HepG2 (cell line): Measurements from ENCODE around the gene CASS4. TPM values are rescaled to one million over a fixed set of nuclear protein-coding genes. Genes with fewer than 3 reads are reported as not detected.

Experiments used
- ATAC-seq: fragments of 200-7000 bp; cut with Tn5 transposase; 3 replicates; pipeline ENCODE4 v1.9.1; 2020; ENCODE audit warnings: mild to moderate bottlenecking, moderate library complexity
- BruUV-seq: library from RNA; stranded (reverse); fragments of 400-500 nt; replicated peaks from 2 replicates; lab custom pipeline; 2021; lab: Mats Ljungman, UMichigan
- CTCF ChIA-PET: fragments of 300-600 bp; formaldehyde crosslinking; extraction: SDS; loops from one replicate; lab custom pipeline; 2021; ENCODE audit warnings: low total read pairs, inconsistent platforms, low intra/inter-chr PET ratio; lab: Yijun Ruan, JAX
- POLR2A ChIA-PET: fragments of 350-600 bp; sonication (Branson Sonifier 250); formaldehyde crosslinking; loops from one replicate; lab custom pipeline; 2020; ENCODE audit warnings: antibody characterized with exemption, inconsistent platforms; lab: Yijun Ruan, JAX
- DNase-seq: peaks from one replicate; pipeline ENCODE4 v3.0.0-alpha.2; 2015; ENCODE audit warnings: low spot score
- FAIRE-seq: peaks from 3 replicates; lab custom pipeline; 2011; peaks lifted over from hg19 to GRCh38; lab: Jason Lieb, UNC
- H2AFZ ChIP-seq: one replicate; pipeline ENCODE4 v1.6.1; 2011; ENCODE audit warnings: low read length, inconsistent platforms
- H3K27ac ChIP-seq: fragments of 300-600 bp; 3 replicates; pipeline ENCODE4 v1.8.0; 2011; ENCODE audit warnings: mixed run types, mild to moderate bottlenecking, mixed read lengths, low read length, inconsistent platforms; ENCODE audit not compliant: insufficient read depth; ENCODE audit errors: extremely low read length
- H3K27me3 ChIP-seq, 2 experiments: fragments of 200-600 bp in 1 of 2; 2 replicates in 1 of 2; 3 replicates in 1 of 2; pipeline versions ENCODE4 v1.6.0 to v1.8.0; 2011; ENCODE audit warnings: low read length in 2 of 2, mild to moderate bottlenecking in 2 of 2, moderate library complexity in 2 of 2, inconsistent platforms in 1 of 2; ENCODE audit not compliant: insufficient read depth in 2 of 2, control insufficient read depth in 1 of 2
- H3K36me3 ChIP-seq, 2 experiments: fragments of 200-600 bp in 1 of 2; replicated peaks in 1 of 2; 2 replicates in 1 of 2; 3 replicates in 1 of 2; pipeline versions ENCODE4 v1.5.1 to v1.8.0; 2011; ENCODE audit warnings: low read length in 2 of 2, inconsistent platforms in 1 of 2; ENCODE audit not compliant: insufficient read depth in 2 of 2, control insufficient read depth in 1 of 2
- H3K4me1 ChIP-seq: 2 replicates; pipeline ENCODE4 v1.5.1; 2012; ENCODE audit warnings: low read length, inconsistent platforms; ENCODE audit not compliant: insufficient read depth
- H3K4me2 ChIP-seq: 2 replicates; pipeline ENCODE4 v1.6.0; 2011; ENCODE audit warnings: low read depth, low read length, inconsistent platforms
- H3K4me3 ChIP-seq, 3 experiments: fragments of 200-600 bp in 1 of 3; sonication (generic), shearing (Covaris generic) in 1 of 3; replicated peaks in 1 of 3; 2 replicates each; pipeline ENCODE4 v1.5.1; 2011 to 2016; ENCODE audit warnings: low read length in 3 of 3, inconsistent platforms in 2 of 3, low read depth in 2 of 3, mild to moderate bottlenecking in 2 of 3, control low read depth in 1 of 3, mixed read lengths in 1 of 3; ENCODE audit not compliant: insufficient read depth in 1 of 3
- H3K79me2 ChIP-seq: one replicate; pipeline ENCODE4 v1.6.1; 2011; ENCODE audit warnings: low read length, inconsistent platforms; ENCODE audit not compliant: insufficient read depth
- H3K9ac ChIP-seq: 2 replicates; pipeline ENCODE4 v1.6.0; 2011; ENCODE audit warnings: mild to moderate bottlenecking, low read depth, low read length, inconsistent platforms; ENCODE audit not compliant: insufficient read depth
- H3K9me3 ChIP-seq: 2 replicates; pipeline ENCODE4 v1.5.1; 2012; ENCODE audit warnings: mild to moderate bottlenecking, low read length
- H4K20me1 ChIP-seq: 2 replicates; pipeline ENCODE4 v1.6.0; 2011; ENCODE audit warnings: inconsistent platforms, mild to moderate bottlenecking, low read length, moderate library complexity; ENCODE audit not compliant: insufficient read depth
- CC2D1A ChIP-seq: sonication (generic); formaldehyde crosslinking; IDR thresholded peaks from 2 replicates; pipeline ENCODE4 v1.8.1; 2023; ENCODE audit warnings: mild to moderate bottlenecking, missing genetic modification reagents
- ERF ChIP-seq: IDR thresholded peaks from 2 replicates; pipeline ENCODE4 v1.6.1; 2018; ENCODE audit warnings: missing biosample characterization, missing genetic modification reagents
- EZH2 ChIP-seq: conservative IDR thresholded peaks from 2 replicates; pipeline ENCODE4 v1.6.1; 2012; ENCODE audit warnings: mild to moderate bottlenecking, low read depth, low read length, moderate library complexity
- HIVEP1 ChIP-seq: sonication (generic); formaldehyde crosslinking; IDR thresholded peaks from 2 replicates; pipeline ENCODE4 v1.4.0; 2020; ENCODE audit warnings: mild to moderate bottlenecking, missing genetic modification reagents
- HOXA9 ChIP-seq: sonication (generic); formaldehyde crosslinking; IDR thresholded peaks from 2 replicates; pipeline ENCODE4 v1.8.1; 2022; ENCODE audit warnings: missing genetic modification reagents, mild to moderate bottlenecking, moderate library complexity, borderline replicate concordance
- KLF16 ChIP-seq, 2 experiments: sonication (generic) in 1 of 2; formaldehyde crosslinking in 1 of 2; IDR thresholded peaks; 2 replicates each; pipeline versions ENCODE4 v1.6.1 to v1.8.0; 2016 to 2023; ENCODE audit warnings: missing genetic modification reagents in 2 of 2, missing compliant biosample characterization in 1 of 2
- RARA ChIP-seq: IDR thresholded peaks from 2 replicates; pipeline ENCODE4 v1.6.1; 2016; ENCODE audit warnings: missing genetic modification reagents, missing compliant biosample characterization
- SRSF4 ChIP-seq: fragments of 200-400 bp; formaldehyde crosslinking; IDR thresholded peaks from one replicate; pipeline ENCODE4 v1.6.1; 2018; ENCODE audit warnings: mild to moderate bottlenecking, low read depth, low read length, moderate library complexity; ENCODE audit not compliant: poor library complexity, severe bottlenecking
- ZNF484 ChIP-seq: sonication (generic); formaldehyde crosslinking; IDR thresholded peaks from 2 replicates; pipeline ENCODE4 v1.5.1; 2020; ENCODE audit warnings: mild to moderate bottlenecking, low read depth, missing genetic modification reagents, borderline replicate concordance
- ZNF616 ChIP-seq: sonication (generic); formaldehyde crosslinking; IDR thresholded peaks from 2 replicates; pipeline ENCODE4 v1.5.0; 2020; ENCODE audit warnings: low read depth, mild to moderate bottlenecking, missing genetic modification reagents
- ZNF768 ChIP-seq: sonication (generic); formaldehyde crosslinking; IDR thresholded peaks from 2 replicates; pipeline ENCODE4 v1.4.0; 2020; ENCODE audit warnings: missing genetic modification reagents
- WGBS: methylation state at CpG from one replicate; pipeline ENCODE4 v1.1.6; 2017; ENCODE audit warnings: low lambda C conversion rate; 5-methylcytosine and 5-hydroxymethylcytosine counted together
- in situ Hi-C: cut with HindIII; loops from 2 replicates; pipeline ENCODE4 v1.10.0; 2017; ENCODE audit warnings: low pct_unique_long_range_greater_than_20kb; ENCODE audit not compliant: extremely low pct_ligation_motif_present
- intact Hi-C: fragments of 100-400 bp; cut with micrococcal nuclease; formaldehyde crosslinking; loops from one replicate; pipeline ENCODE4 v1.10.0; 2022; ENCODE audit not compliant: unreplicated experiment
- polyA plus RNA-seq, 8 experiments: library from polyadenylated mRNA; depleted of rRNA in 3 of 8; stranded (reverse) in 7 of 8; unstranded in 1 of 8; fragments of >200 nt; fragmentation: Illumina TruSeq in 4 of 8; extraction: Trizol in 4 of 8; gene quantifications; 2 replicates each; pipeline versions ENCODE4 v1.2.1 to v1.2.3, GENCODE V29; 2011 to 2016; ENCODE audit warnings: low read depth in 4 of 8, missing spikeins in 1 of 8, mixed read lengths in 1 of 8; ENCODE audit not compliant: insufficient read depth in 1 of 8
- total RNA-seq, 5 experiments: library from RNA; depleted of rRNA; stranded (reverse); fragments of >200 nt; fragmentation: Illumina TruSeq; extraction: Trizol; gene quantifications; 2 replicates each; pipeline ENCODE4 v1.2.3, GENCODE V29; 2016; ENCODE audit warnings: low read depth in 1 of 5
- TF ChIP-seq, protein P1 (sequence below): sonication (generic); formaldehyde crosslinking; conservative IDR thresholded peaks from 2 replicates; pipeline ENCODE4 v1.4.0; 2020; ENCODE audit warnings: missing genetic modification reagents
- TF ChIP-seq, protein P2 (sequence below): sonication (generic); formaldehyde crosslinking; IDR thresholded peaks from 2 replicates; pipeline ENCODE4 v1.5.1; 2020; ENCODE audit warnings: mild to moderate bottlenecking, missing genetic modification reagents, borderline replicate concordance
- TF ChIP-seq, protein P3 (sequence below): IDR thresholded peaks from 2 replicates; pipeline ENCODE4 v1.6.1; 2016; ENCODE audit warnings: control low read depth

Gene CASS4
- total and polyA plus RNA-seq, 2 of the 13 experiments (the other 11 are each of a cell fraction or from before 2014, with no cell fraction given), result 0.17 to 0.49 TPM

DNA sequence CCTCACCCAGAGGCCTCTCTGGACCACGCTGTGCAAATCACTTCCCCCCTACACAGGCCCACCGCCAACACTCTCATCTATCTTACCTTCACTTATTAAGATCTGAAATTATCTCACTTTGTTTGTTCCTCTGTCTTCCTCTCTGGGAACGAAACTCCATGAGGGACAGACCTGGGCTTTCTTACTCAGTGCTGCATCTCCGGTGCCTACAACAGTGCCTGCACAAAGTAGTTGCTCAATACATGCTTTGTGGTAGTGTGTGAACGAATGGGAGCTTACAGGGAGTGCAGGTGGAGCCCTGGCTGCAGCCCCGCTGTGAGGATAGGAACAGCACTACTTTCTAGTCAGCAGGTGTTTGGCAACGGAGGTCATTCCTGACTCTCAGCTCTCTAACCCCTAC, 5.3 kb downstream of the CASS4 start:
- no peak for TF ChIP-seq ZNF616
- no peak for TF ChIP-seq EZH2
- no peak for TF ChIP-seq ERF
- TF ChIP-seq ZNF768, result no peak
- no peak for TF ChIP-seq KLF16 (CRISPR knock-in tag; IDR thresholded peaks at IDR 0.05)
- no peak for TF ChIP-seq HIVEP1 (CRISPR knock-in tag)
- TF ChIP-seq, protein P1, sequence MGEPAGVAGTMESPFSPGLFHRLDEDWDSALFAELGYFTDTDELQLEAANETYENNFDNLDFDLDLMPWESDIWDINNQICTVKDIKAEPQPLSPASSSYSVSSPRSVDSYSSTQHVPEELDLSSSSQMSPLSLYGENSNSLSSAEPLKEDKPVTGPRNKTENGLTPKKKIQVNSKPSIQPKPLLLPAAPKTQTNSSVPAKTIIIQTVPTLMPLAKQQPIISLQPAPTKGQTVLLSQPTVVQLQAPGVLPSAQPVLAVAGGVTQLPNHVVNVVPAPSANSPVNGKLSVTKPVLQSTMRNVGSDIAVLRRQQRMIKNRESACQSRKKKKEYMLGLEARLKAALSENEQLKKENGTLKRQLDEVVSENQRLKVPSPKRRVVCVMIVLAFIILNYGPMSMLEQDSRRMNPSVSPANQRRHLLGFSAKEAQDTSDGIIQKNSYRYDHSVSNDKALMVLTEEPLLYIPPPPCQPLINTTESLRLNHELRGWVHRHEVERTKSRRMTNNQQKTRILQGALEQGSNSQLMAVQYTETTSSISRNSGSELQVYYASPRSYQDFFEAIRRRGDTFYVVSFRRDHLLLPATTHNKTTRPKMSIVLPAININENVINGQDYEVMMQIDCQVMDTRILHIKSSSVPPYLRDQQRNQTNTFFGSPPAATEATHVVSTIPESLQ (CRISPR knock-in tag), result no peak
- TF ChIP-seq SRSF4, result no peak
- no peak for TF ChIP-seq HOXA9 (CRISPR knock-in tag)
- TF ChIP-seq ZNF484 (CRISPR knock-in tag), result no peak
- TF ChIP-seq, protein P2, sequence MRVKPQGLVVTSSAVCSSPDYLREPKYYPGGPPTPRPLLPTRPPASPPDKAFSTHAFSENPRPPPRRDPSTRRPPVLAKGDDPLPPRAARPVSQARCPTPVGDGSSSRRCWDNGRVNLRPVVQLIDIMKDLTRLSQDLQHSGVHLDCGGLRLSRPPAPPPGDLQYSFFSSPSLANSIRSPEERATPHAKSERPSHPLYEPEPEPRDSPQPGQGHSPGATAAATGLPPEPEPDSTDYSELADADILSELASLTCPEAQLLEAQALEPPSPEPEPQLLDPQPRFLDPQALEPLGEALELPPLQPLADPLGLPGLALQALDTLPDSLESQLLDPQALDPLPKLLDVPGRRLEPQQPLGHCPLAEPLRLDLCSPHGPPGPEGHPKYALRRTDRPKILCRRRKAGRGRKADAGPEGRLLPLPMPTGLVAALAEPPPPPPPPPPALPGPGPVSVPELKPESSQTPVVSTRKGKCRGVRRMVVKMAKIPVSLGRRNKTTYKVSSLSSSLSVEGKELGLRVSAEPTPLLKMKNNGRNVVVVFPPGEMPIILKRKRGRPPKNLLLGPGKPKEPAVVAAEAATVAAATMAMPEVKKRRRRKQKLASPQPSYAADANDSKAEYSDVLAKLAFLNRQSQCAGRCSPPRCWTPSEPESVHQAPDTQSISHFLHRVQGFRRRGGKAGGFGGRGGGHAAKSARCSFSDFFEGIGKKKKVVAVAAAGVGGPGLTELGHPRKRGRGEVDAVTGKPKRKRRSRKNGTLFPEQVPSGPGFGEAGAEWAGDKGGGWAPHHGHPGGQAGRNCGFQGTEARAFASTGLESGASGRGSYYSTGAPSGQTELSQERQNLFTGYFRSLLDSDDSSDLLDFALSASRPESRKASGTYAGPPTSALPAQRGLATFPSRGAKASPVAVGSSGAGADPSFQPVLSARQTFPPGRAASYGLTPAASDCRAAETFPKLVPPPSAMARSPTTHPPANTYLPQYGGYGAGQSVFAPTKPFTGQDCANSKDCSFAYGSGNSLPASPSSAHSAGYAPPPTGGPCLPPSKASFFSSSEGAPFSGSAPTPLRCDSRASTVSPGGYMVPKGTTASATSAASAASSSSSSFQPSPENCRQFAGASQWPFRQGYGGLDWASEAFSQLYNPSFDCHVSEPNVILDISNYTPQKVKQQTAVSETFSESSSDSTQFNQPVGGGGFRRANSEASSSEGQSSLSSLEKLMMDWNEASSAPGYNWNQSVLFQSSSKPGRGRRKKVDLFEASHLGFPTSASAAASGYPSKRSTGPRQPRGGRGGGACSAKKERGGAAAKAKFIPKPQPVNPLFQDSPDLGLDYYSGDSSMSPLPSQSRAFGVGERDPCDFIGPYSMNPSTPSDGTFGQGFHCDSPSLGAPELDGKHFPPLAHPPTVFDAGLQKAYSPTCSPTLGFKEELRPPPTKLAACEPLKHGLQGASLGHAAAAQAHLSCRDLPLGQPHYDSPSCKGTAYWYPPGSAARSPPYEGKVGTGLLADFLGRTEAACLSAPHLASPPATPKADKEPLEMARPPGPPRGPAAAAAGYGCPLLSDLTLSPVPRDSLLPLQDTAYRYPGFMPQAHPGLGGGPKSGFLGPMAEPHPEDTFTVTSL, result no peak
- no peak for TF ChIP-seq CC2D1A (CRISPR knock-in tag)
- no peak for TF ChIP-seq RARA (CRISPR knock-in tag)
- TF ChIP-seq, protein P3, sequence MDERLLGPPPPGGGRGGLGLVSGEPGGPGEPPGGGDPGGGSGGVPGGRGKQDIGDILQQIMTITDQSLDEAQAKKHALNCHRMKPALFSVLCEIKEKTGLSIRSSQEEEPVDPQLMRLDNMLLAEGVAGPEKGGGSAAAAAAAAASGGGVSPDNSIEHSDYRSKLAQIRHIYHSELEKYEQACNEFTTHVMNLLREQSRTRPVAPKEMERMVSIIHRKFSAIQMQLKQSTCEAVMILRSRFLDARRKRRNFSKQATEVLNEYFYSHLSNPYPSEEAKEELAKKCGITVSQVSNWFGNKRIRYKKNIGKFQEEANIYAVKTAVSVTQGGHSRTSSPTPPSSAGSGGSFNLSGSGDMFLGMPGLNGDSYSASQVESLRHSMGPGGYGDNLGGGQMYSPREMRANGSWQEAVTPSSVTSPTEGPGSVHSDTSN, result no peak
- H3K9me3 ChIP-seq, result no peaks in the 10 kb centered on the region
- no peak overlapping the region for H3K9ac ChIP-seq
- intact Hi-C loops, result no loop called here
- no peaks in the 10 kb centered on the region for H3K36me3 ChIP-seq
- in situ Hi-C loops, result no loop called here
- POLR2A ChIA-PET, result no interaction called here
- CTCF ChIA-PET, result no interaction called here
- H3K4me1 ChIP-seq, result peaks cover 51% of the 10 kb centered on the region
- FAIRE-seq, result no peak
- no peaks in the 10 kb centered on the region for H4K20me1 ChIP-seq
- H3K4me3 ChIP-seq, result no peak overlapping the region
- no peak overlapping the region for H3K4me2 ChIP-seq
- 83% methylated on average over 7 of the region's 7 CpGs for WGBS
- H3K27ac ChIP-seq, result no peak overlapping the region
- H3K27me3 ChIP-seq, result no peaks in the 10 kb centered on the region
- no peak for ATAC-seq
- DNase-seq, result no peak
- no peaks in the 10 kb centered on the region for H3K79me2 ChIP-seq
- no TSS peak for BruUV-seq
- H2AFZ ChIP-seq, result no peak overlapping the region
